HFF-Myc (cell line): ENCODE data around the gene ACACB.

Experiments
- DNase-seq: peaks from one replicate; pipeline ENCODE4 v3.0.0-alpha.2; 2011; ENCODE audit warnings: low read depth; ENCODE audit errors: extremely low read depth
- H3K4me3 ChIP-seq: replicated peaks from 2 replicates; pipeline ENCODE4 v1.5.1; 2011; ENCODE audit warnings: low read depth, mild to moderate bottlenecking, control low read depth, low read length
- CTCF ChIP-seq: IDR thresholded peaks from 2 replicates; pipeline ENCODE4 v1.5.1; 2012; ENCODE audit warnings: mild to moderate bottlenecking, low read depth, low read length, control low read depth; ENCODE audit errors: missing control alignments

The ACACB gene

GRCh38 chr12:109221277-109221931 lies 105.0 kb downstream of the ACACB start:
- TF ChIP-seq CTCF = no peak
- DNase-seq = no peak
- no peak overlapping the region for H3K4me3 ChIP-seq

GRCh38 chr12:109222062-109222461 lies 105.7 kb downstream of the ACACB start:
- no peak overlapping the region for H3K4me3 ChIP-seq
- DNase-seq = no peak
- TF ChIP-seq CTCF = no peak

- TF ChIP-seq CTCF = no peak
- DNase-seq = no peak
These were observed 106.1 kb downstream of the ACACB start for GRCh38 chr12:109222496-109222895.

GRCh38 chr12:109223211-109223610 lies 106.8 kb downstream of the ACACB start:
- DNase-seq = no peak
- no peak overlapping the region for H3K4me3 ChIP-seq
- no peak for TF ChIP-seq CTCF

More at GRCh38 chr12:109222496-109222895, 106.1 kb downstream of the ACACB start:
- H3K4me3 ChIP-seq = no peak overlapping the region

- no peak for TF ChIP-seq CTCF
- no peak overlapping the region for H3K4me3 ChIP-seq
- no peak for DNase-seq
These were observed 107.5 kb downstream of the ACACB start for GRCh38 chr12:109223868-109224267.

GRCh38 chr12:109228664-109229063 lies 112.3 kb downstream of the ACACB start:
- no peak overlapping the region for H3K4me3 ChIP-seq
- DNase-seq = no peak
- TF ChIP-seq CTCF = no peak

GRCh38 chr12:109230193-109230592 lies 113.8 kb downstream of the ACACB start:
- no peak for TF ChIP-seq CTCF
- no peak overlapping the region for H3K4me3 ChIP-seq
- DNase-seq = no peak
